Fibroblast of lung (primary cell): Measurements from ENCODE around the gene SLC6A17.

Experiments
- EZH2 ChIP-seq: IDR thresholded peaks from 2 replicates; pipeline ENCODE4 v1.5.1; 2012; ENCODE audit warnings: low read length, control low read depth, mild to moderate bottlenecking; ENCODE audit errors: missing control alignments
- TF ChIP-seq, protein P1 (sequence below), 2 donors: IDR thresholded peaks in 1 of 2; conservative IDR thresholded peaks in 1 of 2; 1 replicate in 1 of 2; 2 replicates in 1 of 2; pipeline ENCODE4 v1.5.1; 2011 to 2012; ENCODE audit warnings: low read length in 2 of 2, control low read depth in 1 of 2, inconsistent platforms in 1 of 2, low read depth in 1 of 2, mild to moderate bottlenecking in 1 of 2

DNA sequence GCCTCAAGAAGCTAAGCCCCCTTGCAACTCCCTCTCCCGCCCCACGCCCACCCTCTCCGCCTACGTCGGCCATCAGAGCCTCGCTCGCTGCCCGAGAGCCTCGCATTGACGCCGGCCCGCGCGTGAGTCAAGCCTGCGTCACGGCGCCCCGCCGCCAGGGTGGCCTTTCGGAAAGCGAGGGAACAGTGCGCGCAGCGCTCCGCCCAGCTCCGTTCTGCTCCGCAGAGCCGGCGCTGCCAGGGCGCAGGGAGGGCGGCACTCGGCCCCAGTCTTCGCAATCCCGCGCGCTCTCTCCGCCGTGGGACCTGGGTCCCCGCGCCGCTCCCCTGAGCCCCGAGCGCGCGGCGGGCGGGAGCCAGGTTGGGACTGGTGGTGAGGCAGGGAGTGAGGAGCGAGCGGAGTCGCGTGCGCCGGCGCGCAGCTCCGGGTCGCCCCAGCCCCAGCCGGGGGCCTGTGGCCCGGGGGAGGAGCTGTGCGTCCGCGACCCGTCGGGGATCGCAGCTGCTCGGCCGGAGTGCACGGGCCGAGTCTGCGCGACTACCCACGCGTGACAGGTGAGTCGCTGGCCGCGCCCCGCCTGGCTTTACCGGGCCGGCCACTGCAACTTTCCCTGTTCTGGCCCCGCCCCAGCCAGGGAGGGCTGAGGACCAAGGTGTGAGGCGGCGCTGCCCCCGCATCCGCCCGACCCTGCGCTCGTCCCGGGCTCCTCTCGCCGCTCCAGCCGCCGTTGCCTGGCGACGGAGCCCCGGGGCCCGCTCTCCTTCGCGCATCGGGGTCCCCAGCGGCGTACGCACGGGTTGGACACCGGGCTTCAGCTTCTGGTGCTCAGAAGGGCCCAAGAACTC, at the start of gene SLC6A17:
- TF ChIP-seq, protein P1, sequence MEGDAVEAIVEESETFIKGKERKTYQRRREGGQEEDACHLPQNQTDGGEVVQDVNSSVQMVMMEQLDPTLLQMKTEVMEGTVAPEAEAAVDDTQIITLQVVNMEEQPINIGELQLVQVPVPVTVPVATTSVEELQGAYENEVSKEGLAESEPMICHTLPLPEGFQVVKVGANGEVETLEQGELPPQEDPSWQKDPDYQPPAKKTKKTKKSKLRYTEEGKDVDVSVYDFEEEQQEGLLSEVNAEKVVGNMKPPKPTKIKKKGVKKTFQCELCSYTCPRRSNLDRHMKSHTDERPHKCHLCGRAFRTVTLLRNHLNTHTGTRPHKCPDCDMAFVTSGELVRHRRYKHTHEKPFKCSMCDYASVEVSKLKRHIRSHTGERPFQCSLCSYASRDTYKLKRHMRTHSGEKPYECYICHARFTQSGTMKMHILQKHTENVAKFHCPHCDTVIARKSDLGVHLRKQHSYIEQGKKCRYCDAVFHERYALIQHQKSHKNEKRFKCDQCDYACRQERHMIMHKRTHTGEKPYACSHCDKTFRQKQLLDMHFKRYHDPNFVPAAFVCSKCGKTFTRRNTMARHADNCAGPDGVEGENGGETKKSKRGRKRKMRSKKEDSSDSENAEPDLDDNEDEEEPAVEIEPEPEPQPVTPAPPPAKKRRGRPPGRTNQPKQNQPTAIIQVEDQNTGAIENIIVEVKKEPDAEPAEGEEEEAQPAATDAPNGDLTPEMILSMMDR (conservative IDR thresholded peaks at IDR 0.05 in 1 of 2, IDR thresholded peaks at IDR 0.05 in 1 of 2; ENCODE audit: low read depth in 1 of 2, low read length in 2 of 2) = no peak
- no peak for TF ChIP-seq EZH2
